Vagina (tissue), 2 donors: Measurements from ENCODE around the gene KIAA1671.

Experiments
- CTCF ChIP-seq, 3 experiments: fragments of 450-650 bp in 2 of 3; fragments of 200-600 bp in 1 of 3; sonication (generic) in 1 of 3; IDR thresholded peaks; one replicate each; pipeline ENCODE4 v1.5.1; 2017 to 2019; ENCODE audit warnings: antibody characterized with exemption in 3 of 3, mild to moderate bottlenecking in 2 of 3, moderate library complexity in 2 of 3
- POLR2A ChIP-seq, 2 donors: fragments of 450-650 bp; IDR thresholded peaks; one replicate each; pipeline ENCODE4 v1.6.1; 2017; ENCODE audit warnings: antibody characterized with exemption in 2 of 2, mild to moderate bottlenecking in 2 of 2, moderate library complexity in 2 of 2
- POLR2AphosphoS5 ChIP-seq, 2 donors: sonication (generic); formaldehyde crosslinking; IDR thresholded peaks; one replicate each; pipeline ENCODE4 v1.9.0; 2017; ENCODE audit warnings: antibody characterized with exemption in 2 of 2, mild to moderate bottlenecking in 2 of 2, low read depth in 1 of 2; ENCODE audit not compliant: insufficient read depth in 1 of 2

GRCh38 chr22:25051983-25052710 lies 99.6 kb downstream of the KIAA1671 start:
- TF ChIP-seq POLR2AphosphoS5 (IDR thresholded peaks at IDR 0.05; ENCODE audit: insufficient read depth in 1 of 2, low read depth in 1 of 2) (no peak), CTCF (IDR thresholded peaks at IDR 0.05) (no peak), POLR2A (IDR thresholded peaks at IDR 0.05) (no peak)
